ENCODE measurements around the gene PTPRS.

PTPRS gene

GRCh38 chr19:5321066-5321642 lies 19.5 kb downstream of the PTPRS start:
- no peaks in the 10 kb centered on the region for H3K27me3 ChIP-seq (ENCODE audit: insufficient read depth, low read length)
- no peaks in the 10 kb centered on the region for H3K4me1 ChIP-seq (ENCODE audit: insufficient read depth, low read length)
- no peak overlapping the region for H2AFZ ChIP-seq (ENCODE audit: low read depth, low read length)
- H3K4me3 ChIP-seq (ENCODE audit: low read length): no peak overlapping the region
- peaks cover 8% of the 10 kb centered on the region for H3K36me3 ChIP-seq (ENCODE audit: insufficient read depth, low read length)
- no peaks in the 10 kb centered on the region for H3K9me3 ChIP-seq (ENCODE audit: low read length)

- Histone ChIP-seq H3K4me3 (ENCODE audit: low read length) (no peak overlapping the region), H3K9me3 (ENCODE audit: low read length) (no peaks in the 10 kb centered on the region), H2AFZ (ENCODE audit: low read depth, low read length) (no peak overlapping the region), H3K27me3 (ENCODE audit: insufficient read depth, low read length) (no peaks in the 10 kb centered on the region), H3K36me3 (ENCODE audit: insufficient read depth, low read length) (peaks cover 2% of the 10 kb centered on the region), H3K4me1 (ENCODE audit: insufficient read depth, low read length) (no peaks in the 10 kb centered on the region)
Measured at GRCh38 chr19:5319516-5319915, 21.1 kb downstream of the PTPRS start.

- H3K36me3 ChIP-seq (ENCODE audit: insufficient read depth, low read length): peaks cover 3% of the 10 kb centered on the region
- H3K4me1 ChIP-seq (ENCODE audit: insufficient read depth, low read length): no peaks in the 10 kb centered on the region
- H3K9me3 ChIP-seq (ENCODE audit: low read length): no peaks in the 10 kb centered on the region
- H3K4me3 ChIP-seq (ENCODE audit: low read length): no peak overlapping the region
- no peaks in the 10 kb centered on the region for H3K27me3 ChIP-seq (ENCODE audit: insufficient read depth, low read length)
- no peak overlapping the region for H2AFZ ChIP-seq (ENCODE audit: low read depth, low read length)
Measured at GRCh38 chr19:5318306-5318705, 22.3 kb downstream of the PTPRS start.

- Histone ChIP-seq H3K9me3 (ENCODE audit: low read length) (no peaks in the 10 kb centered on the region), H3K36me3 (ENCODE audit: insufficient read depth, low read length) (peaks cover 7% of the 10 kb centered on the region), H3K4me1 (ENCODE audit: insufficient read depth, low read length) (no peaks in the 10 kb centered on the region), H3K27me3 (ENCODE audit: insufficient read depth, low read length) (no peaks in the 10 kb centered on the region), H2AFZ (ENCODE audit: low read depth, low read length) (no peak overlapping the region), H3K4me3 (ENCODE audit: low read length) (no peak overlapping the region)
Measured at GRCh38 chr19:5317321-5317720, 23.3 kb downstream of the PTPRS start.

GRCh38 chr19:5316138-5316537 lies 24.5 kb downstream of the PTPRS start:
- H3K36me3 ChIP-seq (ENCODE audit: insufficient read depth, low read length): peaks cover 11% of the 10 kb centered on the region
- H3K27me3 ChIP-seq (ENCODE audit: insufficient read depth, low read length): no peaks in the 10 kb centered on the region
- no peak overlapping the region for H2AFZ ChIP-seq (ENCODE audit: low read depth, low read length)
- peaks cover 3% of the 10 kb centered on the region for H3K9me3 ChIP-seq (ENCODE audit: low read length)
- H3K4me1 ChIP-seq (ENCODE audit: insufficient read depth, low read length): no peaks in the 10 kb centered on the region
- no peak overlapping the region for H3K4me3 ChIP-seq (ENCODE audit: low read length)

- Histone ChIP-seq H3K4me3 (ENCODE audit: low read length) (no peak overlapping the region), H3K27me3 (ENCODE audit: insufficient read depth, low read length) (no peaks in the 10 kb centered on the region), H3K4me1 (ENCODE audit: insufficient read depth, low read length) (no peaks in the 10 kb centered on the region), H2AFZ (ENCODE audit: low read depth, low read length) (no peak overlapping the region), H3K36me3 (ENCODE audit: insufficient read depth, low read length) (peaks cover 11% of the 10 kb centered on the region), H3K9me3 (ENCODE audit: low read length) (peaks cover 3% of the 10 kb centered on the region)
Measured at GRCh38 chr19:5314907-5315298, 25.7 kb downstream of the PTPRS start.

- no peak overlapping the region for H2AFZ ChIP-seq (ENCODE audit: low read depth, low read length)
- H3K27me3 ChIP-seq (ENCODE audit: insufficient read depth, low read length): no peaks in the 10 kb centered on the region
- H3K9me3 ChIP-seq (ENCODE audit: low read length): peaks cover 3% of the 10 kb centered on the region
- no peaks in the 10 kb centered on the region for H3K4me1 ChIP-seq (ENCODE audit: insufficient read depth, low read length)
- H3K4me3 ChIP-seq (ENCODE audit: low read length): no peak overlapping the region
- peaks cover 11% of the 10 kb centered on the region for H3K36me3 ChIP-seq (ENCODE audit: insufficient read depth, low read length)
Measured at GRCh38 chr19:5314012-5314906, 26.4 kb downstream of the PTPRS start.

GRCh38 chr19:5313307-5313706 lies 27.3 kb downstream of the PTPRS start:
- Histone ChIP-seq H3K36me3 (ENCODE audit: insufficient read depth, low read length) (peaks cover 13% of the 10 kb centered on the region), H3K9me3 (ENCODE audit: low read length) (peaks cover 3% of the 10 kb centered on the region), H2AFZ (ENCODE audit: low read depth, low read length) (no peak overlapping the region), H3K27me3 (ENCODE audit: insufficient read depth, low read length) (no peaks in the 10 kb centered on the region), H3K4me3 (ENCODE audit: low read length) (no peak overlapping the region), H3K4me1 (ENCODE audit: insufficient read depth, low read length) (no peaks in the 10 kb centered on the region)

GRCh38 chr19:5312058-5312457 lies 28.6 kb downstream of the PTPRS start:
- H3K36me3 ChIP-seq (ENCODE audit: insufficient read depth, low read length): peaks cover 20% of the 10 kb centered on the region
- no peaks in the 10 kb centered on the region for H3K4me1 ChIP-seq (ENCODE audit: insufficient read depth, low read length)
- H3K9me3 ChIP-seq (ENCODE audit: low read length): peaks cover 3% of the 10 kb centered on the region
- H2AFZ ChIP-seq (ENCODE audit: low read depth, low read length): no peak overlapping the region
- H3K4me3 ChIP-seq (ENCODE audit: low read length): no peak overlapping the region
- H3K27me3 ChIP-seq (ENCODE audit: insufficient read depth, low read length): no peaks in the 10 kb centered on the region

GRCh38 chr19:5309438-5310204 lies 31.0 kb downstream of the PTPRS start:
- Histone ChIP-seq H2AFZ (ENCODE audit: low read depth, low read length) (no peak overlapping the region), H3K4me3 (ENCODE audit: low read length) (no peak overlapping the region), H3K4me1 (ENCODE audit: insufficient read depth, low read length) (no peaks in the 10 kb centered on the region), H3K36me3 (ENCODE audit: insufficient read depth, low read length) (peaks cover 25% of the 10 kb centered on the region), H3K9me3 (ENCODE audit: low read length) (peaks cover 3% of the 10 kb centered on the region), H3K27me3 (ENCODE audit: insufficient read depth, low read length) (no peaks in the 10 kb centered on the region)

- Histone ChIP-seq H3K36me3 (ENCODE audit: insufficient read depth, low read length) (peaks cover 28% of the 10 kb centered on the region), H3K4me3 (ENCODE audit: low read length) (no peak overlapping the region), H3K27me3 (ENCODE audit: insufficient read depth, low read length) (no peaks in the 10 kb centered on the region), H3K9me3 (ENCODE audit: low read length) (peaks cover 3% of the 10 kb centered on the region), H2AFZ (ENCODE audit: low read depth, low read length) (no peak overlapping the region), H3K4me1 (ENCODE audit: insufficient read depth, low read length) (no peaks in the 10 kb centered on the region)
Measured at GRCh38 chr19:5308451-5309437, 31.9 kb downstream of the PTPRS start.

GRCh38 chr19:5307655-5308054 lies 33.0 kb downstream of the PTPRS start:
- Histone ChIP-seq H3K4me1 (ENCODE audit: insufficient read depth, low read length) (no peaks in the 10 kb centered on the region), H3K9me3 (ENCODE audit: low read length) (peaks cover 3% of the 10 kb centered on the region), H3K4me3 (ENCODE audit: low read length) (no peak overlapping the region), H3K36me3 (ENCODE audit: insufficient read depth, low read length) (peaks cover 27% of the 10 kb centered on the region), H2AFZ (ENCODE audit: low read depth, low read length) (no peak overlapping the region), H3K27me3 (ENCODE audit: insufficient read depth, low read length) (no peaks in the 10 kb centered on the region)
